GM21737 (cell line): ENCODE measurements around the gene CCT6A.
A peak's percentile ranks its signal among the peaks of the same experiment; 100 is the strongest.
"Not testable (repeated sequence)": the region's sequence is repeated elsewhere in the genome, so short reads cannot be mapped to it uniquely, and the experiment has no call there.

Experiments used
- ATAC-seq: cut with Tn5 transposase; IDR thresholded peaks from one replicate; pipeline ENCODE4 v1.9.1; 2021; ENCODE audit warnings: mild to moderate bottlenecking, moderate library complexity; ENCODE audit not compliant: unreplicated experiment

Gene CCT6A

GRCh38 chr7:56051339-56052191 is at the start of gene CCT6A, which contains the start of gene PSPH:
TSS of gene CCT6A (plus strand) at chr7:56051765. CDS start at chr7:56051849, 84 bp downstream.
TSS of gene PSPH (minus strand) at chr7:56051444. CDS start at chr7:56021212, 30,232 bp downstream.
- peak; percentile 96 for ATAC-seq

GRCh38 chr7:56003749-56004148 is 47.8 kb upstream of the CCT6A start:
- ATAC-seq = no peak

- ATAC-seq = no peak
These were observed 44.4 kb upstream of the CCT6A start for GRCh38 chr7:56007167-56007652.

DNA sequence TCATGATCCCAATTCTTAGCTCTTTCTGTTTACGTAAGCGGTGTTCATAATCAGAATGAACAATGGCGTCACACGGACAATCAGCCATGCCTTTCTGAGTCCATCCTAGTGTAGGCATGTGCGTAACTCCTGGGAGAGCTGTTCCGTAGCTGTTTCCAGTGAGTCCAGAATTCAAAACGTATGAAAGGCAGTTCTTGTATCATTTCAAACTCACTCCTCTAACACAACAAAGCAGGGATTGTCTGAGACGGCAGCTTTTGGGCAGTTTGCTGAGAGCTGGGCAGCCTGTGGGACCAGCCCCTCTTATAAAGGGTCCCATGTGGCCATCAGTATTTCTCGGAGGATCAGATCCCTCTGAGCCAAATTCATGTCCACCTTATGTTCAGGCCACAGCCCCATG is 43.7 kb upstream of the CCT6A start:
- no peak for ATAC-seq

- no peak for ATAC-seq
These were observed 41.9 kb upstream of the CCT6A start for GRCh38 chr7:56009695-56010094.

DNA sequence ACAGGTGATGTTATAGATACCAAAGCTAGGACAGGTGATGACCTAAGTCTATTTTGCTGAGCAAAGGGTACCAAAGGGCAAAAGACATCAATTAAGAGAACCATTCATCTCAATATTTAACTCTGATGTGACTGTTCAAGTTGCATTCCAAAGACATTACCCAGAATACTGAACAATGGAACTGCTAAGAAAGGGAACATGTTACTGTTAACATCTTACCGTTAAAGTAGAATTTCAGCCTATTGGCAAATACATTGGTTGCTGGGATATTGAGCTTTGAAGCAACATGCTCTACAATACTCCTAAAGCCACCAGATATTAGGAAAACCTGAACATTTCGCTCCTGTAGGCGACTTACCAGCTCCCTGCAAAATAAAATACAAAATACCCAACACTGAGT is 34.5 kb upstream of the CCT6A start:
- not testable (repeated sequence) for ATAC-seq

DNA sequence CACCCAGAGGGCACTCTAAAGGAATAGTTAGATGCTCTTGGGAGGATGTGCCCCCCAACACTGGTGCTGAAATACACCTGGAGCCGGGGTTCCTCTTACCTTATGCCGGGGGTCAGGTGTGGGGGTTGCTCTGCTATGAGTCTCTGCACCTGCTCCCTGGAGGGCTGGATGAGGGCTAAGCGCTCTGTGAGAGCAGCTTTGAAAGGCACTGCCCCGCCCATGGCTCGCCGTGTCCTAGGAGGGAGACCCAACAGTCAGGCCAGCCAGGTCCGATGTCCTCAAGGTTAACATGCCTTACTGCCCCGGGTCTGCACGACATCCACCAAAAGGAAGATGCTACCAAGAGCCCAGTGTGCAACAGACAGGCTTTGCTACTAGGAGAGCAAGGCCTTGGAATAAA is 32.1 kb upstream of the CCT6A start:
- no peak for ATAC-seq

DNA sequence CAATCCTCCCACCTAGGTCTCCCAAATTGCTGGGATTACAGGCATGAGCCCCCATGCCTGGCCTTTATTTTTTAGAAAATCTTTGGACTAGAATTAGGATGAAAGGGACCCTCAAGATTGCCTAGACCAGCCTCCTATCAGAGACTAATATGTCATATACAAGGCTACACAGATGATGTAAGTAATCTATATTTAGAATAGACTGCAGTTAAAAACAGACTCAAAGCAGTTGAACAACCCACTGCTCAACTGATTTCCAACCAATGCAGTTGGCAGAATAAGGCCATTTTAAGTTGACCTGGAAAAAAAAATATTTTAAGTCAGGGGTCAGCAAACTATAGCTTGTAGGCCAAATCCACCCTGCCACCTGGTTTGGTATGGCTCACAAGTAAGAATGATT is 28.1 kb upstream of the CCT6A start:
- no peak for ATAC-seq

- ATAC-seq = no peak
These were observed 25.0 kb upstream of the CCT6A start for GRCh38 chr7:56026538-56026937.

- no peak for ATAC-seq
These were observed 22.5 kb upstream of the CCT6A start for GRCh38 chr7:56028942-56029630.

DNA sequence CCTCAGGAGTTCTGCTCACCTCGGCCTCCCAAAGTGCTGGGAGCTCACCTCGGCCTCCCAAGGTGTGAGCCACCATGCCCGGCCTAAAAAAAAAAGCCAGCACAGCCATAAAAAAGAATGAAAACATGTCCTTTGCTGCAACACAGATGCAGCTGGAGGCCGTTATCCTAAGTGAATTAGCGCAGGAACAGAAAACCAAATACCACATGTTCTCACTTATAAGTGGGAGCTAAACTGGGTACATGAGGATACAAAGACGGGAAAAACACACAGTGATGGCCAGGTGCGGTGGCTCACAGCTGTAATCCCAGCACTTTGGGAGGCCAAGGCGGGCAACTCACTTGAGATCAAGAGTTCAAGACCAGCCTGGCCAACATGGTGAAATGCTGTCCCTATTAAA is 21.2 kb upstream of the CCT6A start:
- ATAC-seq = no peak

DNA sequence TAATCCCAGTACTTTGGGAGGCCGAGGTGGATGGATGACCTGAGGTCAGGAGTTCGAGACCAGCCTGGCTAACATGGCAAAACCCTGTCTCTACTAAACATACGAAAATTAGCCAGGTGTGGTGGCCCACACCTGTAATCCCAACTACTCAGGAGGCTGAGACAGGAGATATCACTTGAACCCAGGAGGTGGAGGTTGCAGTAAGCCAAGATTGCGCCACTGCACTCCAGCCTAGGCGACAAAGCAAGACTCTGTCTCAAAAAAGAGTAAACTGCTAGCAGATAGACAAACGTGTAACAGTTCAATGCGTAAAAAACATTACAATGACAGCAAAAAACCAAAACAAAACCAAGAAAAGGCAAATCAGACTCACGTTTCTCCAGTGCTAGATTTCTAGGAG is 20.0 kb upstream of the CCT6A start:
- ATAC-seq = not testable (repeated sequence)

DNA sequence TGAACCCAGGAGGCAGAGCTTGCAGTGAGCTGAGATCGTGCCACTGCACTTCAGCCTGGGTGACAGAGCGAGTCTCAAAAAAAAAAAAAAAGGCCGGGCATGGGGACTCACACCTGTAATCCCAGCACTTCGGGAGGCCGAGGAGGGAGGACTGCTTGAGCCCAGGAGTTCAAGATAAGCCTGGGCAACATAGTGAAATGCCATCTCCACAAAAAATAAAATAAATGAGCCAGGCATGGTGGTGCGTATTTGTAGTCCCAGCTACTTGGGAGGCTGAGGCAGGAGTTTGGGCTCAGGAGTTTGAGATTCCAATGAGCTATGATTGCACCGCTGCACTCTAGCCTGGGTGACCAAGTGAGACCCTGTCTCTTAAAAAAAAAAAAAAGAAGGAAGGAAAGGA is 19.0 kb upstream of the CCT6A start:
- ATAC-seq = not testable (repeated sequence)

DNA sequence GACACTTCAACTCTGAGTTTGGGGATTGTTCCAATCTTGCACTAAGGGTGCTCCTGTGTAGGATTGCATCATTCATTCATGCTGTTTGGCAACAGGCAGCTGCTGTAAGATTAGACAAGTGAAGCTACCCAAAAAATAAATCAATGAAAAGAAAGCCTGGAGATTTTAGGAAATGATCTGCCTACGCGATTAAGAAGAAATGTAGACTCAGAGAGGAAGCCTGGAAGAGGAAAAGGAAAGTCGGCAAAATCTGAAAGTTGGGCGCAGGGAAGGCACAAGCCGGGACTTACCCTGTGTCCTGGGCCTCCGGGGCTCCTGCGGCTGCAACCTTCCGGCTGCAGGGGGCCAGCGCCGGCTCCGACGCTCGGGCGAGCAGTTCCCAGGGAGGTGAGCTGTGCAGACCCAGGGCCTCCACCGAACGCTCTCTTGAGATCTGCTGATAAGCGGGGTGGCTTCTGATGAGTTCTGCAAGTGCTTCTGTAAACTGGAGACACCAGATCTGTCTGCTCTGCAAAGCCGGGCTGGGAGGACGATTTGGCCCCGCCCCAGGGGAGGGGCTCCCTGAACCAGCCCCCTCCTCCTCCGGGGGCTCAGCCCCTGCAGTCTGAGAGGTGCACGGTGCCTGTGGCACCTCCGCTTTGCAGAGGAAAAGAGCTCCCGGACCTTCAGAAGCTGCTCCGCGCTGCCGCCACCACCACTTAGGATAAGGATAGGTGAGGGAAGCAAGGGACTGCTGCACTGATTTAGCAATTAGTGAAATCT is 17.7 kb upstream of the CCT6A start:
- ATAC-seq = peak; percentile 98

- no peak for ATAC-seq
These were observed 10.8 kb upstream of the CCT6A start for GRCh38 chr7:56040730-56041129.

DNA sequence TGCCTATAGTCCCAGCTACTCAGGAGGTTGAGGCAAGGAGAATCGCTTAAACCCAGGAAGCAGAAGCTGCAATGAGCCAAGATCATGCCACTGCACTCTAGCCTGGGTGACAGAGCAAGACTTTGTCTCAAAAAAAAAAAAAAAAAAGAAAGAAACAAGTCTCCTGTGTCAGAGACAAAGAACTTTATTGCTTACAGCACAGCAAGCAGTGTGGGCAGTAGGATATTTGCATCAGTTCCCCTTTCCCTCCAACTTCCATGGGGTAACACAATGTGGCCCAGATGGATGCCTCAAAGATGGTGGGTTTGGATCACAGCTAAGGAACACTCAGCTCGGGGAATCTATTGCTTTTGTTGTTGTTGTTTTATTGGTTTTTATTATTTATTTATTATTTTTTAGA is 5.8 kb upstream of the CCT6A start:
- ATAC-seq = not testable (repeated sequence)

GRCh38 chr7:56046721-56047445 is 4.7 kb upstream of the CCT6A start:
- ATAC-seq = no peak

DNA sequence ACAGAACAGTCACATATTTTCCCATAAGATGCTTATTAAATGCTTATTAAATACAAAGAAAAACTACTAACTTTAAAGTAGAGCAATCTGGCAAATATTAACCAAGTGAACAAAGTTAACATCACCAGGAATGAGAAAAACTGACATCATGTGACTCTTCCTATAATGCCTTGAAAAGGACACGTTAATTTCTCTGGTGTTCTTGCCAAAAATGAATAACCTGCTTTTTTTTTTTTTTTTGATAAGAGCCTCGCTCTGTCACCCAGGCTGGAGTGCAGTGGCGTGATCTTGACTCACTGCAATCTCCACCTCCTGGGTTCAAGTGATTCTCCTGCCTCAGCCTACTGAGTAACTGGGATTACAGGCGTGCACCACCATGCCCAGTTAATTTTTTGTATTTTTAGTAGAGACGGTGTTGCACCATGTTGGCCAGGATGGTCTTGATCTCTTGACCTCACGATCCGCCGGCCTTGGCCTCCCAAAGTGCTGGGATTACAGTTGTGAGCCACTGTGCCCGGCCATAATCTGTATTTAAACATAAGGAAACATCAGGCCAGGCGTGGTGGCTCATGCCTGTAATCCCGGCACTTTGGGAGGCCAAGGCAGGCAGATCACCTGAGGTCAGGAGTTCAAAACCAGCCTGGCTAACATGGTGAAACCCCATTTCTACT is 4.0 kb upstream of the CCT6A start:
- not testable (repeated sequence) for ATAC-seq

- ATAC-seq = no peak
These were observed 3.3 kb upstream of the CCT6A start for GRCh38 chr7:56048245-56048644.

DNA sequence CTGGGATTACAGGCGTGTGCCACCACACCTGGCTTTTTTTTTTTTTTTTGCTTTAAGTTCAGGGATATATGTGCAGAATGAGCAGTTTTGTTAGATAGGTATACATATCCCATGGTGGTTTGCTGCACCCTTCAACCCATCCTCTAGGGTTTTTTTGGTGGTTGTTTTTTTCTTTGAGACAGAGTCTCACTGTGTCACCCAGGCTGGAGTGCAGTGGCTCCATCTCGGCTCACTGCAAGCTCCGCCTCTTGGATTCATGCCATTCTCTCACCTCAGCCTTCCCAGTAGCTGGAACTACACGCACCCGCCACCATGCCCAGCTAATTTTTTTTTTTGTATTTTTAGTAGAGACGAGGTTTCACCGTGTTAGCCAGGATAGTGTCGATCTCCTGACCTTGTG is 2.8 kb upstream of the CCT6A start:
- ATAC-seq = not testable (repeated sequence)
